Testis (tissue), 3 donors: ENCODE data around the gene GSG1L. TPM values are rescaled to one million over a fixed set of nuclear protein-coding genes. Genes with fewer than 3 reads are reported as not detected.

Source experiments
- DNase-seq: peaks from one replicate; pipeline ENCODE4 v3.0.0-alpha.2; 2019
- H3K27ac ChIP-seq, 2 donors: fragments of 200-600 bp; sonication (generic); one replicate each; pipeline ENCODE4 v1.5.1; 2019
- H3K27me3 ChIP-seq: fragments of 200-600 bp; sonication (generic); one replicate; pipeline ENCODE4 v1.5.1; 2019
- H3K36me3 ChIP-seq: fragments of 200-600 bp; sonication (generic); one replicate; pipeline ENCODE4 v1.5.1; 2017; ENCODE audit warnings: low read depth; ENCODE audit errors: missing control alignments
- H3K4me1 ChIP-seq: fragments of 200-600 bp; sonication (generic); one replicate; pipeline ENCODE4 v1.5.1; 2019
- H3K4me3 ChIP-seq, 2 donors: fragments of 200-600 bp; sonication (generic); one replicate each; pipeline ENCODE4 v1.5.1; 2017 to 2019
- H3K9me3 ChIP-seq: fragments of 200-600 bp; sonication (generic); one replicate; pipeline ENCODE4 v1.5.1; 2017
- CTCF ChIP-seq, 3 experiments: fragments of 450-650 bp in 2 of 3; fragments of 200-600 bp in 1 of 3; sonication (generic) in 1 of 3; IDR thresholded peaks; one replicate each; pipeline ENCODE4 v1.5.1; 2016 to 2019; ENCODE audit warnings: antibody characterized with exemption in 3 of 3, mild to moderate bottlenecking in 2 of 3, moderate library complexity in 1 of 3
- POLR2A ChIP-seq: fragments of 450-650 bp; IDR thresholded peaks from one replicate; pipeline ENCODE4 v1.6.1; 2017; ENCODE audit warnings: antibody characterized with exemption, mild to moderate bottlenecking, moderate library complexity
- WGBS, 2 donors: methylation state at CpG; one replicate each; pipeline ENCODE4 v1.1.5; 2018; 5-methylcytosine and 5-hydroxymethylcytosine counted together
- intact Hi-C: fragments of 100-400 bp; cut with DNase I; formaldehyde crosslinking; loops from one replicate; pipeline ENCODE4 v1.15.1; 2023; ENCODE audit warnings: low total_unique reads
- polyA plus RNA-seq: library from polyadenylated mRNA; stranded (reverse); fragments of 350-450 nt; fragmentation: Illumina TruSeq; extraction: RNeasy Lipid Tissue Mini Kit (QIAGEN cat#74804); gene quantifications from one replicate; pipeline ENCODE4 v1.2.3, GENCODE V29; 2014; ENCODE audit warnings: low read depth, low replicate concordance; ENCODE audit not compliant: insufficient read depth
- total RNA-seq, 2 donors: library from RNA; depleted of rRNA; stranded (reverse); fragments of >200 nt; gene quantifications; one replicate each; pipeline ENCODE4 v1.2.3, GENCODE V29; 2016

GSG1L gene
- total and polyA plus RNA-seq, 3 donors from 2014 or later: 1.1 to 2.8 (median 1.9) TPM

- no peaks in the 10 kb centered on the region for H3K36me3 ChIP-seq
- 90 to 96% methylated on average over 4 of the region's 4 CpGs for WGBS, 2 donors
- H3K27me3 ChIP-seq: no peaks in the 10 kb centered on the region
- no peaks in the 10 kb centered on the region for H3K9me3 ChIP-seq
- TF ChIP-seq CTCF (IDR thresholded peaks at IDR 0.05): no peak
- no peak for TF ChIP-seq POLR2A
- DNase-seq: no peak
- intact Hi-C loops: no loop called here
- no peaks in the 10 kb centered on the region for H3K4me1 ChIP-seq
- no peak overlapping the region for H3K4me3 ChIP-seq
- H3K27ac ChIP-seq: no peak overlapping the region
Observed at GRCh38 chr16:28033870-28034269, 29.6 kb downstream of the GSG1L start.

GRCh38 chr16:28029387-28030002 is 34.0 kb downstream of the GSG1L start:
- H3K36me3 ChIP-seq: no peaks in the 10 kb centered on the region
- H3K27ac ChIP-seq: no peak overlapping the region
- TF ChIP-seq POLR2A (no peak), CTCF (IDR thresholded peaks at IDR 0.05) (no peak)
- no peak for DNase-seq
- intact Hi-C loops: no loop called here
- H3K9me3 ChIP-seq: no peaks in the 10 kb centered on the region
- H3K4me3 ChIP-seq: no peak overlapping the region
- no peaks in the 10 kb centered on the region for H3K27me3 ChIP-seq
- WGBS, 2 donors: 85 to 89% methylated on average over 6 of the region's 6 CpGs
- H3K4me1 ChIP-seq: no peaks in the 10 kb centered on the region

GRCh38 chr16:28027055-28027454 is 36.5 kb downstream of the GSG1L start:
- Histone ChIP-seq H3K4me3 (no peak overlapping the region), H3K27ac (no peak overlapping the region), H3K27me3 (no peaks in the 10 kb centered on the region), H3K4me1 (no peaks in the 10 kb centered on the region), H3K9me3 (no peaks in the 10 kb centered on the region), H3K36me3 (no peaks in the 10 kb centered on the region)
- DNase-seq: no peak
- intact Hi-C loops: no loop called here
- TF ChIP-seq CTCF (IDR thresholded peaks at IDR 0.05): no peak
- TF ChIP-seq POLR2A: no peak
- WGBS, 2 donors: 82 to 89% methylated on average over 3 of the region's 3 CpGs

- intact Hi-C loops: no loop called here
- H3K36me3 ChIP-seq: no peaks in the 10 kb centered on the region
- 79 to 96% methylated on average over 4 of the region's 4 CpGs for WGBS, 2 donors
- no peaks in the 10 kb centered on the region for H3K4me1 ChIP-seq
- H3K27me3 ChIP-seq: no peaks in the 10 kb centered on the region
- H3K9me3 ChIP-seq: no peaks in the 10 kb centered on the region
- H3K4me3 ChIP-seq: no peak overlapping the region
- no peak overlapping the region for H3K27ac ChIP-seq
- TF ChIP-seq CTCF (IDR thresholded peaks at IDR 0.05) (no peak), POLR2A (no peak)
- DNase-seq: no peak
Observed at GRCh38 chr16:28025631-28026030, 37.9 kb downstream of the GSG1L start.

GRCh38 chr16:28019218-28019617 is 44.3 kb downstream of the GSG1L start:
- Histone ChIP-seq H3K36me3 (no peaks in the 10 kb centered on the region), H3K27me3 (no peaks in the 10 kb centered on the region), H3K27ac (no peak overlapping the region), H3K4me3 (no peak overlapping the region), H3K9me3 (no peaks in the 10 kb centered on the region), H3K4me1 (no peaks in the 10 kb centered on the region)
- 83 to 89% methylated on average over 5 of the region's 5 CpGs for WGBS, 2 donors
- intact Hi-C loops: no loop called here
- DNase-seq: no peak
- no peak for TF ChIP-seq CTCF (IDR thresholded peaks at IDR 0.05)
- TF ChIP-seq POLR2A: no peak
